HepG2 (cell line): ENCODE data around the gene CCSER1.

Source experiments
- EZH2 ChIP-seq: conservative IDR thresholded peaks from 2 replicates; pipeline ENCODE4 v1.6.1; 2012; ENCODE audit warnings: mild to moderate bottlenecking, low read depth, low read length, moderate library complexity
- ZNF598 ChIP-seq: sonication (generic); formaldehyde crosslinking; IDR thresholded peaks from 2 replicates; pipeline ENCODE4 v1.5.1; 2020; ENCODE audit warnings: mild to moderate bottlenecking, missing genetic modification reagents, borderline replicate concordance

- TF ChIP-seq EZH2 (no peak), ZNF598 (no peak)
Measured at GRCh38 chr4:90799895-90800294, 672.7 kb downstream of the CCSER1 start.
